Central memory CD4-positive, alpha-beta T cell (primary cell): ENCODE results near the gene KCNG3.

ENCODE experiments used
- DNase-seq: peaks from one replicate; pipeline ENCODE4 v3.0.0; 2022

KCNG3 gene

GRCh38 chr2:42480402-42480801 lies 13.4 kb downstream of the KCNG3 start:
- DNase-seq, result no peak

DNA sequence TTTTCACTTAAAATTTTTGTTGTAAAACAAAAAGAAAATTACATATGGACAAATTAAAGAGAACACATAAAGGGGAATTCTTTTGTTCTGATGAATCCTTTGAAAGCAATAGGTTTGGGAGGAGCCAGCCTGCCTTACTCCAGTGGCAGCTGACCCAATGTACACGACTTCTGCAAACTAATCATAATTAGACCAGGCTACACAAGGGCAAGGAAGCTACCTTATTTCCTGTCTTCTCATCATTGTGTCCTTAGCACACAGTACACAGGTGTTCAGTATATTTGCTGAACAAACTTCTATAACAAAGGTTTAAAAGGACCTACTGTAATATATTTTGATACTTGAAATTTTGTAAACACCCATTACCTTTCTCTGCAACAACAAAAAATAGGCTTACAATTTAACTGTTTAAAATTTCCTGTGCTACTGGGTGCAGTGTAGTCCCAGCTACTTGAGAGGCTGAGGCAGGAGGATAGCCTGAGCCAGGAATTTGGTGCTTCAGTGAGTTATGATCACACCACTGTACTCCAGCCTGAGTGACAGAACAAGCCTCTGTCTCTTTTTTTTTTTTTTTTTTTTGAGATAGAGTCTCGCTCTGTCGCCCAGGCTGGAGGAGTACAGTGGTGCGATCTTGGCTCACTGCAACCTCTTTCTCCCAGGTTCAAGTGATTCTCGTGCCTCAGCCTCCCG lies 18.9 kb downstream of the KCNG3 start:
- no peak for DNase-seq

DNA sequence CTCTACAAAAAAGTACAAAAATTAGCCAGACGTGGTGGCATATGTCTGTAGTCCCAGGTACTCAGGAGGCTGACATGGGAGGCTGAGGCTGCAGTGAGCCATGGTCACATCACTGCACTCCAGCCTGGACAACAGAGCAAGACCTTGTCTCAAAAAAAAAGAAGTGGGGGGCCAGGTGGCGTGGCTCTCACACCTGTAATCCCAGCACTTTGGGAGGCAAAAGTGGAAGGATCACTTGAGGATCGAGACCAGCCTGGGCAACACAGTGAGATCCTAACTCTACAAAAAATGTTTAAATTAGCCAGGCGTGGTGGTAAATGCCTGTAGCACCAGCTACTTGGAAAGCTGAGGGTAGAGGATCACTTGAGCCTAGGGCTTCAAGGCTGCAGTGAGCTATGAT lies 23.1 kb downstream of the KCNG3 start:
- no peak for DNase-seq

DNA sequence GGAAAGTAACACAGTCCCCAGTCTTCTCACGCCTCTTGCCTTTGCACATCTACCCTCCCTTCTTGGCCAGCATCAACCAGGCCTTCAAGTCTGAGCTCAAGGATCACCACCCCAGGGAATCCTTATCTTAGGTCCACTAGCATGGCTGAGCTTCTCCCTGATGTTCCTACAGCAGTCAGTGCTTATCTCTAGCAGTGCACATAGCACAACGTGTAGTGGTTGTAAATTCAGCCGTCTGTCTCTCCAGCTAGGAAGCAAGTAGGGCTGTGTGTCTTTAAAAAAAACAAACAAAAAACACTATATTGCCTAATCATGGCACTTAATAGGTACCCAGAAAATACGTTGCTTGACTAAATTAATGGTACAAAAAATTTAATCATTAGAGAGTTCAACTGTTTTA lies 29.2 kb downstream of the KCNG3 start:
- no peak for DNase-seq

DNA sequence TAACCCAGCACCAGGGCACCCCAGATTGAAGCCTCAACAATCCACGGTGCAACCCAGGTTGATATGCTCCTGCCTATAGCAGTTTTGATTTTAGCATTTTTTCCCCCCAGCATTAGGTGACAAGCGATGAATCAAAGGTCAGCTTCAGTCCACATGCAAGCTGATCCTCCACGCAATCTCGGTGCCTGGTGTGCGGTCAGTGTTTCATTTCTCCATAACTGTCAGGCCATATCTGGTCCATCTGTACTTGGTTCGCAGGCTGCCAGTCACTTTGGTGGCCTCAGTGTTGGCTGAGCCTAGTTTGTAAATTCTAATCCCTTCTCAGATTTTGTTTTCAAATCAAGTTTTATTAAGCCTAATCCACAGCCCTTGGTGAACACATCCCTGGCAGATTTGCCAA lies 30.2 kb downstream of the KCNG3 start:
- no peak for DNase-seq

- DNase-seq, result no peak
Observed at GRCh38 chr2:42459296-42459695, 34.5 kb downstream of the KCNG3 start.

- no peak for DNase-seq
Observed at GRCh38 chr2:42458396-42458795, 35.4 kb downstream of the KCNG3 start.

- no peak for DNase-seq
Observed at GRCh38 chr2:42457011-42457410, 36.8 kb downstream of the KCNG3 start.

- DNase-seq, result no peak
Observed at GRCh38 chr2:42456126-42456839, 37.5 kb downstream of the KCNG3 start.

DNA sequence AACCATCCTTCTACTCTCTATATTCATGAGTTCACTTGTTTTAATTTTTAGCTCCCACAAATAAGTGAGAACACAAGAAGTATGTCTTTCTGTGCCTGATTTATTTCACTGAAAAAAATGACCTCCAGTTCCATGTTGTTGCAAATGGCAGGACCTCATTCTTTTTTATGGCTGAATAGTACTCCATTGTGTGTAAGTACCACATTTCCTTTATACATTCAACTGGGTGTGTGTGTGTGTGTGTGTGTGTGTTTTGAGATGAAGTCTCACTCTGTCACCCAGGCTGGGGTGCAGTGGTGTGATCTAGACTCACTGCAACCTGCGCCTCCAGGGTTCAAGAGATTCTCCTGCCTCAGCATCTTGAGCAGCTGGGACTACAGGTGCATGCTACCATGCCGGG lies 41.2 kb downstream of the KCNG3 start:
- no peak for DNase-seq

DNA sequence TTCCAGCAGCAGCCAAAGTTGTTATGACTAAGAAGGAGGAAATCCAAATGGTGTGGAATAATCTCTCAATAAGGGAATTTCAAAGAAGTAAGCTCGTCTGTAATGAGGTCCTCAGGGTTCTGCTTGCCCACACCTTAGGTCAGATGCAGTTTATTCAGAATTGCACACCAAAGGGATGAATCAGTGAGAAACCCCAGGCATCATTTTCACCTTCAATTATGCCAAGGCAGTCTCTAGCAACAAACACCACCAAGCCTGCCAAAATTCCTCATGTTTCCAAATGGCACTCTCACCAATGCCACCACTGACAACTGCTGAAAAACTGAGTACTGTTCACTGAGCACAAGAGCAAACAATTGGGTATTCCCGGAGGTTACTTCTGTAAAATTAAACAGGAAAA lies 43.6 kb downstream of the KCNG3 start:
- DNase-seq, result no peak

DNA sequence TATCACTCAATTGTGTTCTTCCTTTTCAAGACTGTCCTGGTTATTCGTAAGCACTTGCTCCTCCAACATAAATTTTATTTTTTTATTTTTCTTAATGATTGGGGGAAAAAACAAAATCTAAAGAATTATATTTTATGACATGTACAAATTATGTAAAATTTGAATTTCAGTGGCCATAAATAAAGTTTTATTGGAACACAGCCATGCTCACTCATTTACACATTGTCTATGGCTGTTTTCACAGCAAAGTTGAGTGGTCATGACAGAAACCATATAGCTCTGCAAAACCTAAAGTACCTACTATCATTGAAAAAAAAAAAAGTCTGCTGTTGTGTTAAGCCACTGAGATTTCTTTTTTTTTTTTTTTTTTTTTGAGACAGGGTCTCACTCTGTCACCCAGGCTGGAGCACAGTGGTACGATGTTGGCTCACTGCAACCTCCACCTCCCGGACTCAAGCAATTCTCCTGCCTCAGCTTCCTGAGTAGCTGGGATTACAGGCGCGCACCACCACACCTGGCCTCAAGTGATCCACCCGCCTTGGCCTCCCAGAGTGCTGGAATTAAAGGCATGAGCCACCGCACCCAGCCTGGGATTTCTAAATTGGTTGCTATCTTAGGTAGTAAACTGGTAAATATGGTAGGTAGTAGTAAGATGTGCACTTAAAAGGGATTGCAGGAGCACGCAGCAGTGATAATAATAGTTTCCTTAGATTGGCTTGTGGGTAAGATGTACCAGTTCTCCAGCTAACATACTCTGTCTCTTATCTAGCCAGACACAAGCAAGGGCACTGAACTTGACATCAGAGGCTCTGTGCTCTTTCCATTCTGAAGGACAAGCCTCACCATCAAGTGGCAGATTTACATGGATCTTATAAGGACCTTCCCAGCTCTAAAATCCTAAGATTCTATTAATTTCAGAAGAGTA lies 44.4 kb downstream of the KCNG3 start:
- DNase-seq, result no peak

DNA sequence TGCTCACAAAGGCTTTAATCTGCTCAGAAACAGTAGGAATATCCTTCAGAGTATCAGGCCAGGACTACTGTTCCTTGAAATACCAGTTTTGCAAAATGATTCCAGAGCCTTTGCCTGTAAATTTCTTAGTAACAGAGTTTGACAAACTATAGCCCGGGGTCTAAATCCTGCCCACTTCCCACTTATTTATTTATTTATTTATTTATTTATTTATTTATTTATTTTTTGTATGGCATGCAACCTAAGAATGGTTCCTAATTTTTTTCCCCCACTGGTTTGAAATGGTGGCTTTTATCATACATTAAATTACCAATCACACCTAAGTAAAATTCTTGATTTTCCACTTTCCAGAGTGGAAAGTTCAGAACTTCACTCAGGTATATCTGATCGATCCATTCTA lies 45.6 kb downstream of the KCNG3 start:
- no peak for DNase-seq

- no peak for DNase-seq
Observed at GRCh38 chr2:42446503-42447271, 47.1 kb downstream of the KCNG3 start.

GRCh38 chr2:42443718-42444399 lies 49.9 kb downstream of the KCNG3 start:
- no peak for DNase-seq

GRCh38 chr2:42442774-42443173 lies 51.0 kb downstream of the KCNG3 start:
- no peak for DNase-seq

- no peak for DNase-seq
Observed at GRCh38 chr2:42438685-42439084, 55.1 kb downstream of the KCNG3 start.

DNA sequence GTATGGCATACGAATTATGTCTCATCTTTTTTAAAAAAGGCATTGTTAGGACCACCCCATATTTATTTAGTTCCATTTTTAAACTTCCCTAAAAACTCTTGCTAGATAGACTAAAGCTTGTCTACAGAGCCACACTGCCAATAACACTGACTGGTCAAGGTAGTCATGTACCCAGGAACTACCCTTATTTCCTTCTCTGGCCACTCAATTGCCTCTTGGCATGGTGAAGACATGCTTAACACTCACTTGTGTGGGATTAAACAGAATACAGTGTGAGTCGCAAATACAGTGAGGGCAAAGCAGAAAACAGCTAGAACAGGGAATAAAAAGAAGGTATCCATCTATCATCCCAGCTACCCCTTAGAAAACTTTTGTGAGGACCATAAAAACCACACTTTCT lies 57.4 kb downstream of the KCNG3 start:
- DNase-seq, result no peak

DNA sequence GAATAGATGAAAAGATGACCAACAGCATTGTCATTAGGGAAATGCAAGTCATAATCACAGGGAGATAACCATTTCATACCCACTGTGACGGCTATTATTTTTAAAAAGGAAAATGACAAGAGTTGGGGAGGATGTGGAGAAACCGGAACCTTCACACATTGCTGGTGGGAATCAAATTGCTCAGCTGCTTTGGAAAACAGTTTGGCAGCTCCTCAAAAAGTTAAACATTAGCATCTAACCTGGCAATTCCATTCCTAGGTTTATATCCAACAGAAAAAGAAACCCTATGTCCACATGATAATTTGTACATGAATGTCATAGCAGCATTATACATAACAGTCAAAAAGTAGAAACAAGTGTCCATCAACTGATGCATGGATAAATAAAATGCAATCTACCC lies 58.2 kb downstream of the KCNG3 start:
- no peak for DNase-seq

DNA sequence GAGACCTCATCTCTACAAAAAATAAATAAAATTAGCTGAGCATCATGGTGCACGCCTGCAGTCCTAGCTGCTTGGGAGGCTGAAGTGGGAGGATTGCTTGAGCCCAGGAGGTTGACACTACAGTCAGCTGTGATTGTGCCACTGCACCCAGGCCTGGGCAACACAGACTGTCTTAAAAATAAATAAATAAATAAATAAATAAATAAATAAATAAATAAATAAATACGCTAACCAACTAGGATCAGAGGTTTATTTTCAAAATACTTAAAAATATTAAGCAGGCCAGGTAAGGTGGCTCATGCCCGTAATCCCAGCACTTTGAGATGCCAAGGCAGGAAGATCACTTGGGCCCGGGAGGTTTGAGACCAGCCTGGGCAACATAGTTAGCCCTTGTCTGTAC lies 63.6 kb downstream of the KCNG3 start:
- no peak for DNase-seq

- no peak for DNase-seq
Observed at GRCh38 chr2:42429352-42429751, 64.4 kb downstream of the KCNG3 start.

GRCh38 chr2:42425697-42426096 lies 68.1 kb downstream of the KCNG3 start:
- DNase-seq, result no peak
